SK-N-SH treated with all-trans-retinoic acid at 6 μM for 48 hours (cell line): ENCODE measurements around the gene KLHL29.

Source experiments
- ATAC-seq: fragments of 200-7000 bp; cut with Tn5 transposase; 3 replicates; pipeline ENCODE4 v1.9.1; 2020; ENCODE audit warnings: mild to moderate bottlenecking, moderate library complexity
- ARNTL ChIP-seq: fragments of 450-650 bp; formaldehyde crosslinking; IDR thresholded peaks from 2 replicates; pipeline ENCODE4 v1.5.0; 2020; ENCODE audit warnings: low read depth, mild to moderate bottlenecking, moderate library complexity, borderline replicate concordance
- BACH2 ChIP-seq: fragments of 250-450 bp; sonication (Bioruptor Pico); IDR thresholded peaks from 2 replicates; pipeline ENCODE4 v1.9.0; 2021; ENCODE audit warnings: mild to moderate bottlenecking, borderline replicate concordance
- CSDC2 ChIP-seq: fragments of 250-450 bp; sonication (Bioruptor Pico); IDR thresholded peaks from 2 replicates; pipeline ENCODE4 v1.5.0; 2020; ENCODE audit warnings: mild to moderate bottlenecking, moderate library complexity
- ESRRG ChIP-seq: fragments of 250-450 bp; sonication (Bioruptor Pico); IDR thresholded peaks from 2 replicates; pipeline ENCODE4 v1.6.1; 2021; ENCODE audit warnings: mild to moderate bottlenecking
- GLIS3 ChIP-seq: fragments of 250-450 bp; sonication (Bioruptor Pico); IDR thresholded peaks from 2 replicates; pipeline ENCODE4 v1.5.0; 2020; ENCODE audit warnings: mild to moderate bottlenecking, moderate library complexity
- ISL1 ChIP-seq: fragments of 250-450 bp; sonication (Bioruptor Pico); IDR thresholded peaks from 2 replicates; pipeline ENCODE4 v2.1.2; 2022; ENCODE audit warnings: mild to moderate bottlenecking, moderate library complexity
- OSR1 ChIP-seq: fragments of 250-450 bp; sonication (Bioruptor Pico); IDR thresholded peaks from 2 replicates; pipeline ENCODE4 v1.8.0; 2022; ENCODE audit warnings: moderate library complexity, mild to moderate bottlenecking, inconsistent platforms
- PPARA ChIP-seq: fragments of 250-450 bp; sonication (Bioruptor Pico); IDR thresholded peaks from 2 replicates; pipeline ENCODE4 v1.5.0; 2020; ENCODE audit warnings: mild to moderate bottlenecking, borderline replicate concordance
- RARB ChIP-seq: fragments of 250-450 bp; sonication (Bioruptor Pico); IDR thresholded peaks from 2 replicates; pipeline ENCODE4 v1.8.0; 2021; ENCODE audit warnings: mild to moderate bottlenecking, moderate library complexity
- TCF4 ChIP-seq: fragments of 250-450 bp; sonication (Bioruptor Pico); IDR thresholded peaks from 2 replicates; pipeline ENCODE4 v1.8.0; 2021; ENCODE audit warnings: mild to moderate bottlenecking, moderate library complexity, borderline replicate concordance
- ZC3H10 ChIP-seq: fragments of 250-450 bp; sonication (Bioruptor Pico); IDR thresholded peaks from 2 replicates; pipeline ENCODE4 v1.5.1; 2021; ENCODE audit warnings: mild to moderate bottlenecking, moderate library complexity
- ZFP3 ChIP-seq: fragments of 250-450 bp; sonication (Bioruptor Pico); IDR thresholded peaks from 2 replicates; pipeline ENCODE4 v1.5.0; 2020; ENCODE audit warnings: mild to moderate bottlenecking, moderate library complexity
- ZFP30 ChIP-seq: fragments of 450-650 bp; formaldehyde crosslinking; IDR thresholded peaks from 2 replicates; pipeline ENCODE4 v1.5.0; 2022; ENCODE audit warnings: mild to moderate bottlenecking, moderate library complexity
- ZNF565 ChIP-seq: fragments of 450-650 bp; formaldehyde crosslinking; conservative IDR thresholded peaks from 2 replicates; pipeline ENCODE4 v1.5.0; 2020; ENCODE audit warnings: low read depth, mild to moderate bottlenecking, moderate library complexity
- ZNF70 ChIP-seq: fragments of 450-650 bp; formaldehyde crosslinking; IDR thresholded peaks from 2 replicates; pipeline ENCODE4 v1.5.0; 2020; ENCODE audit warnings: mild to moderate bottlenecking, moderate library complexity
- ZNF8 ChIP-seq: fragments of 450-650 bp; formaldehyde crosslinking; IDR thresholded peaks from 2 replicates; pipeline ENCODE4 v1.5.0; 2020; ENCODE audit warnings: mild to moderate bottlenecking, moderate library complexity
- TF ChIP-seq, protein P1 (sequence below): fragments of 250-450 bp; sonication (Bioruptor Pico); IDR thresholded peaks from 2 replicates; pipeline ENCODE4 v1.8.0; 2020; ENCODE audit warnings: mild to moderate bottlenecking, moderate library complexity, borderline replicate concordance
- TF ChIP-seq, protein P2 (sequence below): fragments of 250-450 bp; sonication (Bioruptor Pico); IDR thresholded peaks from 2 replicates; pipeline ENCODE4 v1.8.0; 2021; ENCODE audit warnings: low read depth, mild to moderate bottlenecking, moderate library complexity, borderline replicate concordance
- TF ChIP-seq, protein P3 (sequence below): fragments of 250-450 bp; sonication (Bioruptor Pico); IDR thresholded peaks from 2 replicates; pipeline ENCODE4 v1.5.0; 2020; ENCODE audit warnings: mild to moderate bottlenecking, moderate library complexity
- TF ChIP-seq, protein P4 (sequence below): fragments of 250-450 bp; sonication (Bioruptor Pico); IDR thresholded peaks from 2 replicates; pipeline ENCODE4 v1.5.1; 2020; ENCODE audit warnings: low read depth, mild to moderate bottlenecking, moderate library complexity

KLHL29 gene

DNA sequence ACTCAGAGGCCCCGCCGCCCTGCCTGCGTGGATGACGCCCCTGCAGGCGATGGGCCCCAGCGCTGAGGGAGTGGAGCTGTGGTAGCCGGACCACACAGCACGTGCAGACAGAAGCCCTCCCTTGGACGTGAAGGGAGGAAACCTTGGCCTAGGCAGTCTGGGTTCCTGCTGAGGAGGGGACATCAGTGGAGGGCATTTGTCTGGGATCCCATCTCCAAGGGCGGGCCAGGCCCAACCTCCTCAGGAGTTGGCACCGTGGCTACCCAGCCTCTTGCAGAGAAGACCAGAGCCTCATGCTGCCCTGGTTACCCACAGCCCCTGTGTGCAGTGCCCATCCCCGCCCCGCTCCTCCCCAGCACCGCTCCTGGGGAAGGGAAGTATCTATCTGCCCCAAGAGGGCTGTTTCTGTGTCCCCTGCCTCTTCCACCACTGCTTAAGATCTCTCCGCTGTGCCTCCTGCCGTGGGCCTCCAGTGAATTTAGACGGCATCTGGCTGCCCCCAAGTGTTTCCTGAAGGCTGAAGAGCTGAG lies 241.8 kb downstream of the KLHL29 start:
- TF ChIP-seq, protein P1, sequence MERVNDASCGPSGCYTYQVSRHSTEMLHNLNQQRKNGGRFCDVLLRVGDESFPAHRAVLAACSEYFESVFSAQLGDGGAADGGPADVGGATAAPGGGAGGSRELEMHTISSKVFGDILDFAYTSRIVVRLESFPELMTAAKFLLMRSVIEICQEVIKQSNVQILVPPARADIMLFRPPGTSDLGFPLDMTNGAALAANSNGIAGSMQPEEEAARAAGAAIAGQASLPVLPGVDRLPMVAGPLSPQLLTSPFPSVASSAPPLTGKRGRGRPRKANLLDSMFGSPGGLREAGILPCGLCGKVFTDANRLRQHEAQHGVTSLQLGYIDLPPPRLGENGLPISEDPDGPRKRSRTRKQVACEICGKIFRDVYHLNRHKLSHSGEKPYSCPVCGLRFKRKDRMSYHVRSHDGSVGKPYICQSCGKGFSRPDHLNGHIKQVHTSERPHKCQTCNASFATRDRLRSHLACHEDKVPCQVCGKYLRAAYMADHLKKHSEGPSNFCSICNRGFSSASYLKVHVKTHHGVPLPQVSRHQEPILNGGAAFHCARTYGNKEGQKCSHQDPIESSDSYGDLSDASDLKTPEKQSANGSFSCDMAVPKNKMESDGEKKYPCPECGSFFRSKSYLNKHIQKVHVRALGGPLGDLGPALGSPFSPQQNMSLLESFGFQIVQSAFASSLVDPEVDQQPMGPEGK, result no peak
- TF ChIP-seq ZFP30 (CRISPR knock-in tag), result no peak
- TF ChIP-seq ZNF565, result no peak
- TF ChIP-seq, protein P2, sequence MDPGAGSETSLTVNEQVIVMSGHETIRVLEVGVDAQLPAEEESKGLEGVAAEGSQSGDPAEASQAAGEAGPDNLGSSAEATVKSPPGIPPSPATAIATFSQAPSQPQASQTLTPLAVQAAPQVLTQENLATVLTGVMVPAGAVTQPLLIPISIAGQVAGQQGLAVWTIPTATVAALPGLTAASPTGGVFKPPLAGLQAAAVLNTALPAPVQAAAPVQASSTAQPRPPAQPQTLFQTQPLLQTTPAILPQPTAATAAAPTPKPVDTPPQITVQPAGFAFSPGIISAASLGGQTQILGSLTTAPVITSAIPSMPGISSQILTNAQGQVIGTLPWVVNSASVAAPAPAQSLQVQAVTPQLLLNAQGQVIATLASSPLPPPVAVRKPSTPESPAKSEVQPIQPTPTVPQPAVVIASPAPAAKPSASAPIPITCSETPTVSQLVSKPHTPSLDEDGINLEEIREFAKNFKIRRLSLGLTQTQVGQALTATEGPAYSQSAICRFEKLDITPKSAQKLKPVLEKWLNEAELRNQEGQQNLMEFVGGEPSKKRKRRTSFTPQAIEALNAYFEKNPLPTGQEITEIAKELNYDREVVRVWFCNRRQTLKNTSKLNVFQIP (CRISPR knock-in tag), result no peak
- TF ChIP-seq, all 23 proteins: peak for 0
- no peak for ATAC-seq

DNA sequence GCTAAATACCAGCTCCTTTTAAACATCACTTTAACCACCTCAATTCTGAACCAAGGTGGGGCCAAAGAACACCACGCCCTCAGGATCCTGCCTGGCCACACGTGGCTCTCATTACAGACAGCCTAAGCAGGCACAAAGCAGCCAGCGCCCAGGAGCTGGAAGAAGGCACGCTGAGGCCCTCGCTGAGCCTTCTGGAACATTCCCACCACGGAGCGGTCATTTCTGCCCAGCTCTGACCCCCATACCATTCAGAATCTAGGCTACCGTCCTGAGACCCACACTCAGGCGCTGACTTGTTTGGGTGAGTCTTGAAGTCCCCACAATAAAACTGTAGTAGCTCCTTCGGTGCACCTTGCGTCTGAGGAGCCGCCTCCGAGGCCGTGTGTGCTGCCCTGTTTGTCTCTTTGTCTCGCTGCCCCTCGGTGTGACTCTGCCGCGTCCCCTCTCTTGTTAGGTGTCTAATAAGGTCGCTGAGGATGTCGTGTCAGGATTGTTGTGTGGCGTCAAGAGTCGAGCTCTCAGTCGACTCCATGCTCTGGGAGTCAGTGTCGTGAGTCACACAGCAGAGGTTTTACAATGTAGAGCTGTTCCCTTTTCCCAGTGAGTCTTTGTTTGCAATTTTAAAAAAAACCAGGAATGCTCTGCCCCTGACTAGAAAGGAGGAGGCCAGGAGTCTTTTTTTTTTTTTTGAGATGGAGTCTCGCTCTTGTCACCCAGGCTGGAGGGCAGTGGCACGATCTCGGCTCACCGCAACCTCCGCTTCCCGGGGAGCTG lies 242.4 kb downstream of the KLHL29 start:
- TF ChIP-seq OSR1 (CRISPR knock-in tag) (no peak), ZFP3 (no peak), BACH2 (CRISPR knock-in tag) (no peak), ZNF70 (CRISPR knock-in tag) (no peak)
- TF ChIP-seq, protein P3, sequence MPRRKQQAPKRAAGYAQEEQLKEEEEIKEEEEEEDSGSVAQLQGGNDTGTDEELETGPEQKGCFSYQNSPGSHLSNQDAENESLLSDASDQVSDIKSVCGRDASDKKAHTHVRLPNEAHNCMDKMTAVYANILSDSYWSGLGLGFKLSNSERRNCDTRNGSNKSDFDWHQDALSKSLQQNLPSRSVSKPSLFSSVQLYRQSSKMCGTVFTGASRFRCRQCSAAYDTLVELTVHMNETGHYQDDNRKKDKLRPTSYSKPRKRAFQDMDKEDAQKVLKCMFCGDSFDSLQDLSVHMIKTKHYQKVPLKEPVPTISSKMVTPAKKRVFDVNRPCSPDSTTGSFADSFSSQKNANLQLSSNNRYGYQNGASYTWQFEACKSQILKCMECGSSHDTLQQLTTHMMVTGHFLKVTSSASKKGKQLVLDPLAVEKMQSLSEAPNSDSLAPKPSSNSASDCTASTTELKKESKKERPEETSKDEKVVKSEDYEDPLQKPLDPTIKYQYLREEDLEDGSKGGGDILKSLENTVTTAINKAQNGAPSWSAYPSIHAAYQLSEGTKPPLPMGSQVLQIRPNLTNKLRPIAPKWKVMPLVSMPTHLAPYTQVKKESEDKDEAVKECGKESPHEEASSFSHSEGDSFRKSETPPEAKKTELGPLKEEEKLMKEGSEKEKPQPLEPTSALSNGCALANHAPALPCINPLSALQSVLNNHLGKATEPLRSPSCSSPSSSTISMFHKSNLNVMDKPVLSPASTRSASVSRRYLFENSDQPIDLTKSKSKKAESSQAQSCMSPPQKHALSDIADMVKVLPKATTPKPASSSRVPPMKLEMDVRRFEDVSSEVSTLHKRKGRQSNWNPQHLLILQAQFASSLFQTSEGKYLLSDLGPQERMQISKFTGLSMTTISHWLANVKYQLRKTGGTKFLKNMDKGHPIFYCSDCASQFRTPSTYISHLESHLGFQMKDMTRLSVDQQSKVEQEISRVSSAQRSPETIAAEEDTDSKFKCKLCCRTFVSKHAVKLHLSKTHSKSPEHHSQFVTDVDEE, result no peak
- no peak for ATAC-seq

DNA sequence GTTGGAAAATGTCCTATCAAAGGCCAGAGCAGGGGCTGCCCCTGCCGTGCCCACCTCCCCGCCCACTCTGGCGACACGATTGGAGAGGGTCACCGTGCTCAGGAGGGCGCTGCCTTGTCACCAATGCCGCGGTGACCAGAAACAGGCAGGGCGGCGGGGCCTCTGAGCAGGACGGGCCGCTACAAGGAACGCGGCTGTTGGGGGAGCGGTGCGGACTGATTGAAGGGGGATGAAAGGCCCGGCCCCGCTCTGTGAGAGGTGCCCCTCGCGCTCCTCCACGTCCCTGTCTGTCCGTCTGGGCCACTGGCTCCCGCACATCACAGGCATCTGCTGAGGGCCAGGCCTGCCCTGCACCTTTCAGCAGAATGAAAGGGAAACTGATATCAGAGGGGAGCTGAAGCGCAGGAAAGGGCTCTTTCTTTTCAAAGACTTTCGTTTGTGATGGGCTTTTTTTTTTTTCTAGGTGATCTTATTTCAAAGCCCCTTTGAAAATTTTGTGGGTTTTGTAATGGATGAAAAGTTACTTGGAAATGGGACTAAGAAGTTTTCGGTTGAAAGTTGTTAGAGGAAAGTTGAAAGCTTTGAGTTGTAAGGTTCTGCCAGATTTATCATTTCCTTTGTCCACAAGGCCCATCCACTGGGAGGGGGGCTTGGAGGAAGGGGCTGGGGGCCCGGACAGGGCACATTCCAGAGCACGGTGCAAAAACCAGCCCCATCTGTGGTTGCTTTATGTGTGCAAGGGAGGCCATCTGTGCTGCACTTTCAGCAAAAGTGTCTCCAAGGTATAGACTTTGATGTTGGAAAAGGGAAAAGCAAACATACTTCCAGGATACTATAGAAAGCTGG lies 244.2 kb downstream of the KLHL29 start:
- no peak for ATAC-seq
- TF ChIP-seq ZNF8 (CRISPR knock-in tag) (no peak), OSR1 (CRISPR knock-in tag) (no peak), PPARA (CRISPR knock-in tag) (no peak), RARB (CRISPR knock-in tag) (no peak), ESRRG (no peak), ZFP30 (CRISPR knock-in tag) (no peak), GLIS3 (CRISPR knock-in tag) (no peak), ZC3H10 (CRISPR knock-in tag) (no peak), ZNF70 (CRISPR knock-in tag) (no peak), ARNTL (CRISPR knock-in tag) (no peak), TCF4 (CRISPR knock-in tag) (no peak), ISL1 (no peak), CSDC2 (CRISPR knock-in tag) (no peak), ZFP3 (no peak)
- TF ChIP-seq, protein P2 (CRISPR knock-in tag), result no peak
- TF ChIP-seq, protein P4, sequence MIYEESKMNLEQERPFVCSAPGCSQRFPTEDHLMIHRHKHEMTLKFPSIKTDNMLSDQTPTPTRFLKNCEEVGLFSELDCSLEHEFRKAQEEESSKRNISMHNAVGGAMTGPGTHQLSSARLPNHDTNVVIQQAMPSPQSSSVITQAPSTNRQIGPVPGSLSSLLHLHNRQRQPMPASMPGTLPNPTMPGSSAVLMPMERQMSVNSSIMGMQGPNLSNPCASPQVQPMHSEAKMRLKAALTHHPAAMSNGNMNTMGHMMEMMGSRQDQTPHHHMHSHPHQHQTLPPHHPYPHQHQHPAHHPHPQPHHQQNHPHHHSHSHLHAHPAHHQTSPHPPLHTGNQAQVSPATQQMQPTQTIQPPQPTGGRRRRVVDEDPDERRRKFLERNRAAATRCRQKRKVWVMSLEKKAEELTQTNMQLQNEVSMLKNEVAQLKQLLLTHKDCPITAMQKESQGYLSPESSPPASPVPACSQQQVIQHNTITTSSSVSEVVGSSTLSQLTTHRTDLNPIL (CRISPR knock-in tag), result no peak
- TF ChIP-seq, protein P1, result no peak
- TF ChIP-seq, protein P3, result no peak
- TF ChIP-seq, all 23 proteins: peak for 0
